ENCODE results near the gene FFAR1.

GRCh38 chr19:35302446-35302845 lies 45.3 kb upstream of the FFAR1 start:
- TF ChIP-seq CTCF (IDR thresholded peaks at IDR 0.05) (no peak), POLR2A (IDR thresholded peaks at IDR 0.05) (no peak)
